GM21390 (cell line): Measurements from ENCODE around the gene LRRC30.

Experiments used
- ATAC-seq: cut with Tn5 transposase; IDR thresholded peaks from one replicate; pipeline ENCODE4 v1.9.1; 2021; ENCODE audit not compliant: unreplicated experiment

LRRC30 gene

DNA sequence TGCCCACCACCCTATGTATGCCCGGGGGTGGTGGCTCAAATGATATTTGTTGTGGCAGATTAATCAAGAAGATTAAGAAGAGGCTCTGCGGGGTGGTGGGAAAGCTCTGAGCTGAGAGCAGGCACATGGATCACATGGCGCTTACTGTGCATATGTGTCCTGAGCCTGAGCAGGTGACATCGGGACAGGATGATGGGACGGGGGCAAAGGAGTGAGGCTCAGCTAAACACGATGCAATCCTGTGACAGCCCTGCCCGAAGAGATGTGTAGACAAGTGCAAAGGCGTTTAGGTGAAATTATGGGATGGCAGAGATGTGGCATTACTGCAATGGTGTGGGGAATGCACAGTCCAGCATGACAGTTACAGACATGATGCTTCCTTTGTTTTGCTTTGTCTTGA, 6.0 kb downstream of the LRRC30 start:
- ATAC-seq = no peak

DNA sequence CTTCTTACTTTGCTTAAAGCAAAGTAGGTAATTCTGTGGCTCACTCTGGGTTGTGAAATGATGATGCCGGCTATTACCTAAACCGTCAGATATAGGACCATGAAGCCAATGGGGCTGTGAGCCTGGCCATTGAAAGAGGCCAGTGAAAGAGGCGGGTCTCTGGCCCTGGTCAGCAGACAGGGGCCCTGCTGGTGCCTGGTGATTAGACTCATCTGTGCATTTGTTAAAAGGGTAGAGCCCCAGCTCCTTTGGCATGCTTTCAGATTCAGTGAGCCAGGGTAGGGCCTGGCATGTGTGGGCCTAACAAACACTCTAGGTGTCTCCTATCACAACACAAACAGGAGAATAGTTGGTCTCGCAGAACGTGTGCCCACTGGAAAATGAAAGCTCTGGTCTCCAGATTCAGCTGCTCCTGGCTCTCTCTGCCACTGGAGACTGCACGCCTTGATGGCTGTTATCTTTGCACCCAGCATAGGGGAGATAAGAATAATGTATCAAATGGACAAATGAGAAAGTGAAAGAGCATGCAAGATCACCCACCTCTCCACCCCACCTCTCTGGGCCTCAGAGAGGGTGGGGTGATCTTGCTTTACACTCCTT, 6.9 kb downstream of the LRRC30 start:
- no peak for ATAC-seq

DNA sequence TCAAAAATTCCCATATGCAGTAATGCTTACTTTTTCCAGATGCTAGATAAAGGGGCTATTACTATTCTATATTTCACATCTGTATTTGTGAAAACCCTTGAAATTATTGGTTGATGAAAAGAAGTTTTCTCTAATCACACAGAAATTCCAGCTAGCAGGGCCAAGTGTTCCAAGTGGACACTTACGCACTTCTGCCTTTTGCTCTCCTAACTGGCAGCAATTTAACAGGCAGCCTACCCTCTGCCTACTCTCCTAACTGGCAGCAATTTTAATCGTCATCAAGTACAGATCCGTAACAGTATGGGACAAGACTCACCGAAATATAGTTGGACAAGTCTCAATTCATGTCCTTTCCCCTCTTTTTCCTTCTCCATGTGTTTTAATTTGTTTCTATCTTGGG, 12.0 kb downstream of the LRRC30 start:
- no peak for ATAC-seq

- no peak for ATAC-seq
These were observed 18.0 kb downstream of the LRRC30 start for GRCh38 chr18:7248877-7249276.

- ATAC-seq = no peak
These were observed 23.3 kb downstream of the LRRC30 start for GRCh38 chr18:7254163-7254562.

GRCh38 chr18:7255054-7255453, 24.2 kb downstream of the LRRC30 start:
- ATAC-seq = no peak

DNA sequence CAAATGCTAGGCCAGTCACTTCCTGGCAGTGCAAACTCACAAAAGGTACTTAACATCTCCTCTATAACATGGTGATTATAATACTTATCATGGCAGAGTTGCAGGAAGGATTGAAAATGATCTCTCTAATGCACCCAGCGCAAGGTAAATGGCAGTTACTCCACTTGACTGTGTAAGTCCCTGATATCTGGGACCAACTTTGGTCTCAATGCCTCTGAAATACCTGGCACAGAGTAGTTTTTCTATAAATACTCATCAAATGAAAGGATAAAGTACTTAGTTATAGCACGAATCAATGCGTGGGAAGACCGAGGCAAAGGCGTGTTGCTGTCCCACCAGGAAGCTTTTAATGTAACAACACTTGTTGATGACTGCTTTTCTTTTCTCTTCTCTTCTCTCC, 24.8 kb downstream of the LRRC30 start:
- ATAC-seq = no peak

DNA sequence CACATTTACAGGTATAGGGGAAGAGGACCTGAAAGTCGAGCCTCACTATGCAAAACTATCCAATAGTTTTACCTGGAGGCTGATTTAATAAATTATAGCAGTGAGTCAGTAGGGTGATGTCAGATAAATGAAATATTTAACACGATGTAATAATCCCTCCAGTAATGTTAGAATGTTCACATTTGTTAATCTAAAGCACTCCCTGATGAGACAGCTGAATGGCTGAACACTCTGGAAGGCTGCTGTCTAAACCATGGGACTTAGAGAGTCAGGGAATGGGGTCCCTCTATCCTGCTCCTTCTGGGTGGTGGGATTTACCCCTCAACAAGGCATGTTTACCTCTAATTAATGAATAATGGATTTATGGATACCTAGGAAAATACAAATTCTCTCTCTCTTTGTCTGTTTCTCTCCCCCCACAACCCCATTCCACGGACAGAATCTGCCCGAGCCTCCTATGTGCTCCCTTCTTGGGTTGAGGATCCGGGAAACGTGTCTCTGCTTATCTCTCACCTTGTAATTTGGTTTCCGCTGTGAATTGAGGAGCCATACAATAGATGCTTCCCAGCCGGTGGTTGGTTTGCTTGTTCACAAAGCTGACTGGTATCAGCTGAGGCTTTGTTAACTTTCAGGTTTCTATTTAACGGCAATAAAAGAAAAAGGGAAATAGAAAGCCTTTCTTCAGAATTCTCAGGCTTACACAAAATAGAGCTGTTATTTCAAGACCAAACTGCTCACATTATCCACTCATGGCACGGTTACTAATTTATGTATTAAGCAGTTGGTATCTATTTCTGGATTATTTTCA, 25.9 kb downstream of the LRRC30 start:
- no peak for ATAC-seq

DNA sequence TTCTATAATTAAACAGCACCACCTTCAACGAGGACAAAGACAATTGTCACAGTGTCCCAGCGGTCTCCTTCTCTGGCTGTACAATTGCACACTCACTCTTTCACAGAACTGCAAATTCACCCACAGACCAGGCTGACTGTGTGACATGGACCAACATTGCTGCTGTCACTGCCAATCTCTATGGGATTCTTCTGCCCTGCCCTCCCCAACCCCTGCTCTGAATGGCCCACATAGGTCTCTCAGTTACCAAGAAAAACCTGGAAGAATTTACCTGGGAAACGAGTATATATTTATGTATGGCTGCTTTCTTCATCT, 26.5 kb downstream of the LRRC30 start:
- no peak for ATAC-seq

DNA sequence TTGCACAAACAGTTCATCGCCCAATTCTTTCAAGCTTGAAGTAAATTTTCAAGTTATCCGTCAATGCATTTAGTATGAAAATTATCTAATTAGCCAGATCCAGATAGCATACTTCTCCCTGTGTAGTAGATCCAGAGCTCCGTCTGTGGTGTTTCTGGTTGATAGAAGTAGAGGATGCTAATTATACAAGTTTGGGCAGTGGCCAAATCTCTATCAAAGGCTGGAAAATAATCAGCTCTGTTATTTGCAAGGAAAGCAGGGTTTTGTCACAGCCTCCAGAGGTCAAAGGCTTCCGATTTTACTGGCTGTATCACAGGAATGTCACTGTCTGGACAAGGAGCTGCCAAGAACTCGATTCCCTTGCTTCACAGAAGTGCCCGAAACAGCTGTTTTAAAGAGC, 28.6 kb downstream of the LRRC30 start:
- ATAC-seq = no peak

GRCh38 chr18:7261199-7261598, 30.3 kb downstream of the LRRC30 start:
- ATAC-seq = no peak

GRCh38 chr18:7267973-7268372, 37.1 kb downstream of the LRRC30 start:
- no peak for ATAC-seq

DNA sequence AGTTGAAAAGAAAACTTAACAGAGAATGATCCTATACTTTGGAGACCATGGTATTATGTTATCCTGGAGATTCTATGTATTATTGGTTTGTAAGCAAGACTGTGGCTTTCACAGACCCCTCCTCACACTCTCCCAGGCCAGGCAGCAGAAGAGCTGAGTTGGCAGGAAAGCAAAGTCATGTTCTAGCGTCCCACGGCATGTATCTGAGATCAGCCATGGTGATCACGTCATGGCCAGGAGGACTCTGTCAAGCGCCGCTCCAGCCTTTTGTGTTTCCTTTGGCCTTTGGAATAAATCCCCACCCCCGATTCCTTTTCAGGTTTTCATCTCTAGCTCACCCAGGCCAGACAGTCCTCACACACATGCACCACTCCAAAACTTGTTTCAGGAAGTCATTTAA, 39.1 kb downstream of the LRRC30 start:
- no peak for ATAC-seq

DNA sequence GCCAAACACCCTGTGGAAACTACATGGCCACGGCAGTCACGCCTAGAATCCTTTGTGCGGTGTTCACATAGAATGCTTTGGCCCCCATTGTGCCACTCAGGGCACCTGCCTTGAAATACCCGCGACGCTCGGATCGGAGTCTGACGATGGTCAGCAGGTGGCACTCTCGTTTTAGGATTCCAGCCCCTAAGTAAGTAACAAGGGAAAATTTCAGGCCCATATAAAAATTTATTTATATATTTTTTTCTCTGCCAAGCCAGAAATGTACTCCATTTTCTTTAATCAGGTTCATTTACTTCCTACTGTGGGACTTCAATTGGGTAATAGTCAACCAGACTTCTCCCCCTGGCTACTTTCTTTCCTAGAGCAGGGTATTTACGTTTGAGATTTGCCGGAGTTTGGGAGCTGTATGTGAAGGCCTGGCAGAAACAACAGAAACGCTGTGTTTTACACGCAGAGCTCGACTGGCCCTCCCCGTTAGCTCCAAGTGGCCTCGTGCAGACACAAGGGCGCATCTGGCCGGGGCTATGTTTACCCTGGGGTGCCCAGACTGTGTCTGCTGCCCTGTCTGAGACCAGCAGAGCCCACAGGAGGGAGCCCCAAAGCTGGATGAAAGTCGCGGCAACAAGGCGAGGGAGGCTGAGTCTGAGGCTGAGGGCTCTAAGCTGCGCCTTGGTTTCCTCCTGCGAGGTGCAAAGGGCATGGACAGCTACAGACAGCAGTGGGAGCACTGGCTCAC, 41.6 kb downstream of the LRRC30 start:
- ATAC-seq = no peak

DNA sequence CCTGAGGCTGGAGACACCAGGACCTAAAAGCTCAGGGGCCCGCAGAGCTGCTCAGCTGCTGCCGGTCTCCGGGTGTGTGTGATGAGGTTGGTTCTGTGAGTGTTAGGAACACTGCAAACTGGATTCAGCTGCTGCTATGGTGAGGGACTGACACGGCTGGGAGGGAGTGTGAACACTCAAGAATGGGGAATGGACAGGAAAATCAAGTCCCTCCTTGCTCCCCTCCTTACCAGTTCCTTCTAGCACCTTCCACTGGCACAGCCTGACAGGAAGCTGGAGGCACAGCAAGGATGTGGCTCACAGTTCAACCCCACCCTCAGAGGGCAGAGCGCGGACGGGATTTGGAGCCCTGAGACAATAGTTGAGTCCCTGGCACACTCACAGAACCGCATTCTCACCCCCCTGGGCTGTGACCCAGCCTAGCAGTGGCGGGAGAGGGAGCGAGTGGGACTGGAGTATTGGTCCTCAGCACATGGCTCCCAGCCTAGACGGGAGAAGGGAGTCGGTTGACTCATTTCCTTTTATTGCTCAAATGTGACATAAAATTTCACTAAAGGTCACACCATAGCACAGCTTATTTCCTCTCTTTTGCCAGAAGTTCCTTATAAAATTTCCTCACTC, 42.5 kb downstream of the LRRC30 start:
- ATAC-seq = no peak

GRCh38 chr18:7281579-7281978, 50.7 kb downstream of the LRRC30 start:
- ATAC-seq = no peak
